GM12891 (cell line): ENCODE data around the gene PPARA.

ENCODE experiments used
- POLR2A ChIP-seq: IDR thresholded peaks from 2 replicates; pipeline ENCODE4 v1.6.1; 2011; ENCODE audit warnings: low read depth, low read length, control low read depth
- POLR2AphosphoS5 ChIP-seq: IDR thresholded peaks from 2 replicates; pipeline ENCODE4 v1.6.1; 2011; ENCODE audit warnings: low read depth, low read length, control low read depth
- TAF1 ChIP-seq: IDR thresholded peaks from 2 replicates; pipeline ENCODE4 v1.6.1; 2011; ENCODE audit warnings: low read depth, low read length, control low read depth

- TF ChIP-seq POLR2A (no peak), POLR2AphosphoS5 (no peak), TAF1 (no peak)
Observed at GRCh38 chr22:46107089-46107664, 43.1 kb upstream of the PPARA start.
